Breast epithelium (tissue), 3 donors: ENCODE data around the gene FOXP3.

Experiments
- CTCF ChIP-seq, 3 donors: fragments of 450-650 bp; IDR thresholded peaks; one replicate each; pipeline ENCODE4 v1.5.1; 2016 to 2017; ENCODE audit warnings: antibody characterized with exemption in 3 of 3, mild to moderate bottlenecking in 3 of 3, moderate library complexity in 3 of 3
- POLR2A ChIP-seq: fragments of 450-650 bp; IDR thresholded peaks from one replicate; pipeline ENCODE4 v1.6.1; 2016; ENCODE audit warnings: antibody characterized with exemption, mild to moderate bottlenecking, moderate library complexity
- POLR2AphosphoS5 ChIP-seq, 3 donors: sonication (generic); formaldehyde crosslinking; IDR thresholded peaks; one replicate each; pipeline ENCODE4 v1.6.1; 2017; ENCODE audit warnings: antibody characterized with exemption in 3 of 3

GRCh38 chrX:49221868-49222267, 42.6 kb downstream of the FOXP3 start:
- TF ChIP-seq POLR2AphosphoS5 (IDR thresholded peaks at IDR 0.05) (no peak), POLR2A (no peak), CTCF (IDR thresholded peaks at IDR 0.05) (no peak)
